HL-60 (cell line): ENCODE results near the gene FOXJ3.
A peak's percentile ranks its signal among the peaks of the same experiment; 100 is the strongest.

Source experiments
- DNase-seq, 2 experiments: peaks; one replicate each; pipeline ENCODE4 v3.0.0-alpha.2; 2010 to 2020; ENCODE audit warnings: low read depth in 1 of 2, low spot score in 1 of 2
- H3K27ac ChIP-seq: fragments of 250-450 bp; sonication (Bioruptor Pico); replicated peaks from 2 replicates; pipeline ENCODE4 v1.5.1; 2020; ENCODE audit warnings: mild to moderate bottlenecking, moderate library complexity
- H3K27me3 ChIP-seq: fragments of 250-450 bp; sonication (Bioruptor Pico); 2 replicates; pipeline ENCODE4 v1.5.1; 2021; ENCODE audit warnings: mild to moderate bottlenecking, moderate library complexity; ENCODE audit not compliant: insufficient read depth, poor library complexity, severe bottlenecking
- H3K4me3 ChIP-seq: replicated peaks from 2 replicates; pipeline ENCODE4 v1.5.1; 2011; ENCODE audit warnings: mild to moderate bottlenecking, control low read depth, low read length; ENCODE audit not compliant: insufficient read depth
- CTCF ChIP-seq: IDR thresholded peaks from one replicate; pipeline ENCODE4 v1.5.1; 2011; ENCODE audit warnings: low read length, control low read depth, inconsistent platforms; ENCODE audit not compliant: insufficient read depth
- GABPA ChIP-seq: IDR thresholded peaks from 2 replicates; pipeline ENCODE4 v1.6.1; 2012; ENCODE audit warnings: low read depth
- POLR2AphosphoS5 ChIP-seq: IDR thresholded peaks from 2 replicates; pipeline ENCODE4 v1.6.1; 2012; ENCODE audit warnings: low read depth
- SPI1 ChIP-seq: IDR thresholded peaks from 2 replicates; pipeline ENCODE4 v1.6.1; 2012; ENCODE audit warnings: low read depth, mild to moderate bottlenecking, borderline replicate concordance
- long read RNA-seq: library from polyadenylated mRNA; unstranded; transcript quantifications from one replicate; pipeline ENCODE4 v2.0.0, GENCODE V29; 2020
- TF ChIP-seq, protein P1 (sequence below): IDR thresholded peaks from 2 replicates; pipeline ENCODE4 v1.6.1; 2012; ENCODE audit warnings: low read depth; ENCODE audit not compliant: insufficient replicate concordance

The FOXJ3 gene
- long read RNA-seq, full-length matches to known transcripts: 16 of 46 reads
- long read RNA-seq, partial matches to known transcripts: 10 of 46 reads
- long read RNA-seq, other reads (novel, unspliced or antisense): 20 of 46 reads

DNA sequence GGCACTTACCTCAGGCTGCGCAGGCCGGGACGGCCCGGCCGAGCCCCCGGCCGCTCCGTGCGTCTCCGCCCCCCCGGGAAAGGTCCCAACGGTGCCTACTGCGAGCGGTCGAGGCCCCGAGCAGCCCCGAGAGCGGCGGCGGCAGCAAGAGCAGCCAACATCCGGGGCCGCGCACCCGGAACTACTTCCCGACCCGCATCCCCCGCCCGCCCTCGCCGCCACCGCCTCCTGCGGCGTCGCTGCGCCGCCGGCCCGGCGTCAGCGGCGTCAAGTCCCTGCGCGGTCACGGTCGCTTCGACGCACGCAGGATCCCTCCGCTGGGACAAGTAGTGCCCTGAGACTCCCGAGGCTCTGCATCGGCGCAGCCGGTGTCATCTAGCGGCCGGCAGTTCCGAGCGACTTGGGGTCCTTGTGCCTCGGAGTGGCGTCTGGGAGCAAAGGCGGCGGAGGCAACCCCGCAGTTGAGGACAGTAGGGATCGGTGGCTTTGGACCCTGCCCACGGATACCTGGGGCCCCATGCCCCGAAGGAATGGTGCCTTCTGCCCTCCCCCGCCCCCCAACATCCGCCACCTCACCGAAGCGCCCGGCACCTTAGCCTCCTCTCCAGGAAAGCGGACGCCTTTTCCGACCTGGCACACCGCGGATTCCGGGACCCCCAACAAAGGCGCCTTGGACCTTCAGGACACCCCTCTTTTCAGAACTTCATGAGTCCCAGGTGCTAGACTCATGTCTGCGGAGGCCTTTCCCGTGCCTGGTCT lies at the start of gene FOXJ3:
Gene FOXJ3 (minus strand): TSS at position 186 of the 759 bp plus-strand sequence. CDS start 24,142 bp downstream, outside the sequence.
- TF ChIP-seq GABPA: peak; percentile 74
- TF ChIP-seq, protein P1, sequence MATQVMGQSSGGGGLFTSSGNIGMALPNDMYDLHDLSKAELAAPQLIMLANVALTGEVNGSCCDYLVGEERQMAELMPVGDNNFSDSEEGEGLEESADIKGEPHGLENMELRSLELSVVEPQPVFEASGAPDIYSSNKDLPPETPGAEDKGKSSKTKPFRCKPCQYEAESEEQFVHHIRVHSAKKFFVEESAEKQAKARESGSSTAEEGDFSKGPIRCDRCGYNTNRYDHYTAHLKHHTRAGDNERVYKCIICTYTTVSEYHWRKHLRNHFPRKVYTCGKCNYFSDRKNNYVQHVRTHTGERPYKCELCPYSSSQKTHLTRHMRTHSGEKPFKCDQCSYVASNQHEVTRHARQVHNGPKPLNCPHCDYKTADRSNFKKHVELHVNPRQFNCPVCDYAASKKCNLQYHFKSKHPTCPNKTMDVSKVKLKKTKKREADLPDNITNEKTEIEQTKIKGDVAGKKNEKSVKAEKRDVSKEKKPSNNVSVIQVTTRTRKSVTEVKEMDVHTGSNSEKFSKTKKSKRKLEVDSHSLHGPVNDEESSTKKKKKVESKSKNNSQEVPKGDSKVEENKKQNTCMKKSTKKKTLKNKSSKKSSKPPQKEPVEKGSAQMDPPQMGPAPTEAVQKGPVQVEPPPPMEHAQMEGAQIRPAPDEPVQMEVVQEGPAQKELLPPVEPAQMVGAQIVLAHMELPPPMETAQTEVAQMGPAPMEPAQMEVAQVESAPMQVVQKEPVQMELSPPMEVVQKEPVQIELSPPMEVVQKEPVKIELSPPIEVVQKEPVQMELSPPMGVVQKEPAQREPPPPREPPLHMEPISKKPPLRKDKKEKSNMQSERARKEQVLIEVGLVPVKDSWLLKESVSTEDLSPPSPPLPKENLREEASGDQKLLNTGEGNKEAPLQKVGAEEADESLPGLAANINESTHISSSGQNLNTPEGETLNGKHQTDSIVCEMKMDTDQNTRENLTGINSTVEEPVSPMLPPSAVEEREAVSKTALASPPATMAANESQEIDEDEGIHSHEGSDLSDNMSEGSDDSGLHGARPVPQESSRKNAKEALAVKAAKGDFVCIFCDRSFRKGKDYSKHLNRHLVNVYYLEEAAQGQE: peak; percentile 54
- TF ChIP-seq CTCF: no peak
- TF ChIP-seq SPI1: no peak
- TF ChIP-seq POLR2AphosphoS5: peak; percentile 88
- H3K27ac ChIP-seq: peak within 1 kb of the TSS; percentile 87
- H3K4me3 ChIP-seq: peak within 1 kb of the TSS; percentile 98
- peak; percentile 91 to 96 for DNase-seq
- H3K27me3 ChIP-seq: no peaks in the 10 kb centered on the region

DNA sequence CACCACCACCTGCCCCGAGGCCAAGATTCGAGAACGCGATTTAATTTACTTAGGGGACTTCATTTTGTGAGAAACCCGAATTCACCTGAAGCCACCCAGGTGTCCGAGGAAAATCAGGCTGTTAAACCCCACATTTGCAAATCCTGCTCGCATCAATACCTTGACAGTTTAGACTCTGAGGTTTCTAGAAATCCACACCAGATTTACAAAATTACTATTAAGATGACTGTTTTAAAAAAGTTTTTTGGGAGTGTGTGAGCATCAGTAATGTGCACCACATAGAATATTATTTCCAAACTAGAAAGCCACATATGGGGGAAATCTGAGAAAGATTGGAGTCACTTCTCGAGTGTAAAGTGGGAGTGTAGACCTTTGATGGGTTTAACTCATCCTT lies 46.2 kb upstream of the FOXJ3 start:
- Histone ChIP-seq H3K27ac (no peak overlapping the region), H3K27me3 (peaks cover 24% of the 10 kb centered on the region), H3K4me3 (peak overlapping the region; percentile 48)
- no peak for TF ChIP-seq GABPA
- TF ChIP-seq, protein P1: no peak
- TF ChIP-seq CTCF: no peak
- TF ChIP-seq POLR2AphosphoS5: no peak
- no peak for TF ChIP-seq SPI1
- no peak for DNase-seq

DNA sequence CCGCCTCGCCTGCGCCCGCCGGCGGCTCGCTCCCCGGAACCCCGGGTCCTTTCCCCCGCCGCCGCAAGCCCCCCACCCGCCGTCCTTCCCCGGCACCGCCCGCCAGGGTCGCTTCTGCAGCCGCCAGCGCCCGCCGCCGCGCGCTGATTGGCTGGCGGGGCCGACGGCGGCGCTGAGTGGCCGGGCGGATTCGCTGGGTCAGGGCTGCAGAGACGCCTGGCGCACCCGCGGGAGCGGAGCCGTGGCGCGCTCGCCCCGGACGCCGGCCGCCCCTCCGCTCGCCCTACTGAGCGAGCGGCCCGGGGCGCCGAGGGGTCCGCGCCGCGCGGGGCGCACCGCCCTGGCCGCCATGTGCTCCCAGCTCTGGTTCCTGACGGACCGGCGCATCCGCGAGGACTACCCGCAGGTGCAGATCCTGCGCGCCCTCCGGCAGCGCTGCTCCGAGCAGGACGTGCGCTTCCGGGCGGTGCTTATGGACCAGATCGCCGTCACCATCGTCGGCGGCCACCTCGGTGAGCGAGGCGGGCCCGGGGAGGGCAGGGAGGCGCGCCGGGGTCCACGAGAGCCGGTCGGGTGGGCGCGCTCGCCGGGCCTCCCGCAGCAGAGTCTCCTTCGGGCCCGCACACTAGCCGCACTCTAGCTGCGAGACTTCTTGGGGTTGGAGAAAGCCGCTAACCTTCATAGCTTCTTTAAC lies 45.7 kb upstream of the FOXJ3 start, which contains the start of gene RIMKLA:
Gene RIMKLA (plus strand): TSS at position 207 of the 694 bp plus-strand sequence. CDS start 143 bp downstream, at position 350.
- peak; percentile 16 to 23 for DNase-seq
- no peak for TF ChIP-seq POLR2AphosphoS5
- no peak for TF ChIP-seq GABPA
- no peak for TF ChIP-seq CTCF
- TF ChIP-seq SPI1: no peak
- TF ChIP-seq, protein P1: no peak
- peaks cover 24% of the 10 kb centered on the region for H3K27me3 ChIP-seq
- peak within 1 kb of the TSS; percentile 48 for H3K4me3 ChIP-seq
- no peak within 1 kb of the TSS for H3K27ac ChIP-seq
